H1 (cell line): ENCODE data around the gene KRT1. TPM values are rescaled to one million over a fixed set of nuclear protein-coding genes. Genes with fewer than 3 reads are reported as not detected.

Experiments
- BCL11A ChIP-seq, 2 experiments: IDR thresholded peaks; one replicate each; pipeline ENCODE4 v1.6.1; 2011; ENCODE audit warnings: low read depth in 2 of 2, low read length in 2 of 2, mild to moderate bottlenecking in 2 of 2
- HDAC6 ChIP-seq: IDR thresholded peaks from one replicate; pipeline ENCODE4 v1.7.1; 2012; ENCODE audit warnings: low read depth, mild to moderate bottlenecking, inconsistent platforms, low read length, moderate library complexity
- KDM1A ChIP-seq: fragments of 200-600, 300-600 bp; sonication (generic); IDR thresholded peaks from 2 replicates; pipeline ENCODE4 v1.7.1; 2016; ENCODE audit warnings: mild to moderate bottlenecking, low read length, borderline replicate concordance
- PHF8 ChIP-seq: fragments of 200-600 bp; sonication (generic); conservative IDR thresholded peaks from 2 replicates; pipeline ENCODE4 v1.7.1; 2012; ENCODE audit warnings: low read depth, mild to moderate bottlenecking, inconsistent platforms, low read length, moderate library complexity
- SIN3A ChIP-seq, 2 experiments: IDR thresholded peaks in 1 of 2; conservative IDR thresholded peaks in 1 of 2; 2 replicates each; pipeline ENCODE4 v1.6.1; 2011 to 2012; ENCODE audit warnings: low read length in 2 of 2, improper control_type of control experiment in 1 of 2, low read depth in 1 of 2, mild to moderate bottlenecking in 1 of 2
- SIX5 ChIP-seq: IDR thresholded peaks from 2 replicates; pipeline ENCODE4 v1.6.1; 2011; ENCODE audit warnings: mild to moderate bottlenecking, low read depth, low read length
- TAF7 ChIP-seq: optimal IDR thresholded peaks from 2 replicates; pipeline ENCODE3; 2011; ENCODE audit warnings: low read depth, mild to moderate bottlenecking, inconsistent platforms, low read length, moderate library complexity, borderline replicate concordance
- polyA plus RNA-seq, 7 experiments: library from polyadenylated mRNA; depleted of rRNA in 3 of 7; stranded (reverse) in 5 of 7; unstranded in 2 of 7; fragments of >200 nt in 5 of 7; fragments of 200-250 nt in 2 of 7; gene quantifications; 1 replicate in 5 of 7; 2 replicates in 1 of 7; 4 replicates in 1 of 7; pipeline versions ENCODE4 v1.2.1 to v1.2.3, GENCODE V29; 2011 to 2013; ENCODE audit warnings: missing spikeins in 2 of 7, mixed read lengths in 2 of 7
- total RNA-seq: library from RNA; stranded (reverse); fragmentation: NEBNext Ultra II Directional; extraction: Animal tissue kit (Norgen Biotek cat#: 25700); gene quantifications from 2 replicates; pipeline ENCODE4 v1.2.1, GENCODE V29; 2021

Gene KRT1
- total and polyA plus RNA-seq, 2 of the 8 experiments (the other 6 are each of a cell fraction or from before 2014, with no cell fraction given): not detected

- TF ChIP-seq SIN3A (conservative IDR thresholded peaks at IDR 0.05 in 1 of 2, IDR thresholded peaks at IDR 0.05 in 1 of 2; ENCODE audit: low read depth in 1 of 2, low read length in 2 of 2): no peak
- no peak for TF ChIP-seq SIX5
- no peak for TF ChIP-seq TAF7
- TF ChIP-seq KDM1A: no peak
- TF ChIP-seq PHF8: no peak
- no peak for TF ChIP-seq BCL11A (IDR thresholded peaks at IDR 0.05; ENCODE audit: low read depth in 2 of 2, low read length in 2 of 2)
- TF ChIP-seq HDAC6: no peak
Measured at GRCh38 chr12:52666471-52666870, 13.7 kb downstream of the KRT1 start (continued).
